ENCODE measurements around the gene OR4F6.
"Not testable (repeated sequence)": the region's sequence is repeated elsewhere in the genome, so short reads cannot be mapped to it uniquely, and the experiment has no call there.

OR4F6 gene

GRCh38 chr15:101803209-101803608, at the start of gene OR4F6:
Gene OR4F6, plus strand, starts transcription at chr15:101803509. Its CDS starts 2,211 bp downstream, at chr15:101805720.
- no peak for DNase-seq

- not testable (repeated sequence) for DNase-seq
Observed at GRCh38 chr15:101764669-101765339, 38.5 kb upstream of the OR4F6 start.

- DNase-seq = not testable (repeated sequence)
Observed at GRCh38 chr15:101765340-101765671, 38.0 kb upstream of the OR4F6 start.

GRCh38 chr15:101765772-101766456, 37.4 kb upstream of the OR4F6 start:
- no peak for DNase-seq

- DNase-seq = not testable (repeated sequence)
Observed at GRCh38 chr15:101767083-101767640, 36.1 kb upstream of the OR4F6 start.

GRCh38 chr15:101772921-101773320, 30.4 kb upstream of the OR4F6 start:
- no peak for DNase-seq

- DNase-seq = peak; percentile 17
Observed at GRCh38 chr15:101773496-101774100, 29.7 kb upstream of the OR4F6 start.

GRCh38 chr15:101775136-101775535, 28.2 kb upstream of the OR4F6 start:
- no peak for DNase-seq

GRCh38 chr15:101778576-101778975, 24.7 kb upstream of the OR4F6 start:
- not testable (repeated sequence) for DNase-seq

- not testable (repeated sequence) for DNase-seq
Observed at GRCh38 chr15:101780225-101780624, 23.1 kb upstream of the OR4F6 start.

GRCh38 chr15:101781928-101782327, 21.4 kb upstream of the OR4F6 start:
- DNase-seq = peak; percentile 4

- DNase-seq = no peak
Observed at GRCh38 chr15:101784644-101785043, 18.7 kb upstream of the OR4F6 start.

GRCh38 chr15:101786422-101786821, 16.9 kb upstream of the OR4F6 start:
- DNase-seq = not testable (repeated sequence)

- not testable (repeated sequence) for DNase-seq
Observed at GRCh38 chr15:101788001-101788400, 15.3 kb upstream of the OR4F6 start.

- not testable (repeated sequence) for DNase-seq
Observed at GRCh38 chr15:101788503-101789269, 14.6 kb upstream of the OR4F6 start.

GRCh38 chr15:101790748-101791147, 12.6 kb upstream of the OR4F6 start:
- DNase-seq = not testable (repeated sequence)

GRCh38 chr15:101793981-101794380, 9.3 kb upstream of the OR4F6 start:
- not testable (repeated sequence) for DNase-seq

- DNase-seq = no peak
Observed at GRCh38 chr15:101795455-101795854, 7.9 kb upstream of the OR4F6 start.

GRCh38 chr15:101799665-101800064, 3.6 kb upstream of the OR4F6 start:
- no peak for DNase-seq

GRCh38 chr15:101801048-101801447, 2.3 kb upstream of the OR4F6 start:
- DNase-seq = no peak

- DNase-seq = no peak
Observed at GRCh38 chr15:101803676-101804075, 367 bp downstream of the OR4F6 start.

GRCh38 chr15:101804375-101804774, 1.1 kb downstream of the OR4F6 start:
- no peak for DNase-seq

- DNase-seq = no peak
Observed at GRCh38 chr15:101804941-101805340, 1.6 kb downstream of the OR4F6 start.

Data from hematopoietic multipotent progenitor cell treated with erythropoietin and hydrocortisone succinate and interleukin-3 and kit ligand, for 6 days (in vitro differentiated cells).